Measurements from ENCODE around the gene RHCG. TPM values are rescaled to one million over a fixed set of nuclear protein-coding genes. Genes with fewer than 3 reads are reported as not detected.

The RHCG gene
- total RNA-seq, 6 donors from 2014 or later: not detected

- DNase-seq (no peak), ATAC-seq (ENCODE audit: low FRiP score in 2 of 2) (no peak)
- Histone ChIP-seq H3K4me3 (no peak overlapping the region), H3K4me1 (peaks cover 4 to 10% (median 9%) of the 10 kb centered on the region in 4 donors), H3K36me3 (no peaks in the 10 kb centered on the region), H3K27me3 (peaks cover 0 to 17% (median 8%) of the 10 kb centered on the region in 4 donors), H3K27ac (no peak overlapping the region), H3K9me3 (no peaks in the 10 kb centered on the region)
- 27 to 40% methylated on average over 5 of the region's 5 CpGs for WGBS, 2 donors
- TF ChIP-seq EP300 (IDR thresholded peaks at IDR 0.05): no peak
- no peak for TF ChIP-seq CTCF (IDR thresholded peaks at IDR 0.05)
- no peak for TF ChIP-seq POLR2A (IDR thresholded peaks at IDR 0.05)
These were observed 4.2 kb downstream of the RHCG start for GRCh38 chr15:89492111-89492641.

DNA sequence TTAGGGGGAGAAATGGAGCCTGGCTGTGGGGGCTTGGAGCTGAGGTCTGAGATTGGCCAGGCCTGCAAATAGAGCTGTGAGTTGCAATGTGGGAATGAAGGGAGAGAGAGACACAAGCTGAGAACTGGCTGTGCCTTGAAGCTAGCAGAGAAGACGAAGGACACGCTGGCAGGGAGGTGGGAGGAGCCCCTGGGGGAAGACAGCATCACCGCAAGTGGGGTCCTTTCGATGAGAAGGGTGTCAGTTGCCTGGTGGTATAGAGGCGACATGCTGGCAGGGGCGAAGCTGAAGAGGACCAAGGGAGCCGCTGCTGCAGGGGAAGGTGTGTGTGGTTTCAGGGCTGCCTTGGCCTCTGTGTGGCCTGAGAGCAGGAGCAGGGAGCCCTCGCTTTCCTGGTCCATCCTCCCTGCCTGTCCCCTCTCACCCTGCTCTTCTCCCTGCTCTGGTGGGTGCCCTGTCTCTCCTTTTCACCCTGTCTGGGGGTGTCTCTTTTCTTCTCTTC is 5.5 kb downstream of the RHCG start:
- Histone ChIP-seq H3K9me3 (no peaks in the 10 kb centered on the region), H3K4me3 (no peak overlapping the region), H3K27me3 (peaks cover 0 to 12% (median 5%) of the 10 kb centered on the region in 4 donors), H3K4me1 (peaks cover 0 to 6% (median under 1%) of the 10 kb centered on the region in 4 donors), H3K36me3 (no peaks in the 10 kb centered on the region), H3K27ac (no peak overlapping the region)
- DNase-seq: no peak
- 44 to 57% methylated on average over 6 to 8 of the region's 8 CpGs for WGBS, 2 donors
- TF ChIP-seq EP300 (IDR thresholded peaks at IDR 0.05) (no peak), POLR2A (IDR thresholded peaks at IDR 0.05) (no peak), CTCF (IDR thresholded peaks at IDR 0.05) (no peak), POLR2AphosphoS5 (IDR thresholded peaks at IDR 0.05) (no peak)
- no peak for ATAC-seq (ENCODE audit: low FRiP score in 2 of 2)

- no peak overlapping the region for H3K4me3 ChIP-seq
- no peaks in the 10 kb centered on the region for H3K36me3 ChIP-seq
- WGBS, 2 donors: 46 to 78% methylated on average over 8 to 10 of the region's 10 CpGs
- no peaks in the 10 kb centered on the region for H3K9me3 ChIP-seq
- peaks cover 0 to 5% (median 0%) of the 10 kb centered on the region in 4 donors for H3K4me1 ChIP-seq
- TF ChIP-seq POLR2A (IDR thresholded peaks at IDR 0.05): no peak
- no peak for TF ChIP-seq CTCF (IDR thresholded peaks at IDR 0.05)
- TF ChIP-seq POLR2AphosphoS5 (IDR thresholded peaks at IDR 0.05): no peak
- no peak for TF ChIP-seq EP300 (IDR thresholded peaks at IDR 0.05)
- no peak for ATAC-seq (ENCODE audit: low FRiP score in 2 of 2)
- H3K27me3 ChIP-seq: peaks cover 0 to 5% (median 2%) of the 10 kb centered on the region in 4 donors
- no peak overlapping the region for H3K27ac ChIP-seq
- no peak for DNase-seq
These were observed 6.1 kb downstream of the RHCG start for GRCh38 chr15:89490081-89490813.

- peaks cover 0 to 5% (median 0%) of the 10 kb centered on the region in 4 donors for H3K4me1 ChIP-seq
- H3K36me3 ChIP-seq: no peaks in the 10 kb centered on the region
- DNase-seq (no peak), ATAC-seq (ENCODE audit: low FRiP score in 2 of 2) (no peak)
- no peak for TF ChIP-seq EP300 (IDR thresholded peaks at IDR 0.05)
- TF ChIP-seq POLR2AphosphoS5 (IDR thresholded peaks at IDR 0.05): no peak
- TF ChIP-seq POLR2A (IDR thresholded peaks at IDR 0.05): no peak
- TF ChIP-seq CTCF (IDR thresholded peaks at IDR 0.05): no peak
- H3K9me3 ChIP-seq: no peaks in the 10 kb centered on the region
- 60 to 62% methylated on average over 4 of the region's 4 CpGs for WGBS, 2 donors
- H3K27ac ChIP-seq: no peak overlapping the region
- peaks cover 0 to 4% (median 2%) of the 10 kb centered on the region in 4 donors for H3K27me3 ChIP-seq
- no peak overlapping the region for H3K4me3 ChIP-seq
These were observed 7.0 kb downstream of the RHCG start for GRCh38 chr15:89489376-89489775.
